ENCODE data around the gene CIDEC.
A peak's percentile ranks its signal among the peaks of the same experiment; 100 is the strongest.

CIDEC gene, protein sequence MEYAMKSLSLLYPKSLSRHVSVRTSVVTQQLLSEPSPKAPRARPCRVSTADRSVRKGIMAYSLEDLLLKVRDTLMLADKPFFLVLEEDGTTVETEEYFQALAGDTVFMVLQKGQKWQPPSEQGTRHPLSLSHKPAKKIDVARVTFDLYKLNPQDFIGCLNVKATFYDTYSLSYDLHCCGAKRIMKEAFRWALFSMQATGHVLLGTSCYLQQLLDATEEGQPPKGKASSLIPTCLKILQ

GRCh38 chr3:9879830-9880549, at the start of gene CIDEC:
CIDEC (minus strand) TSS chr3:9880253; CDS start chr3:9878486, 1,767 bp downstream.
- no peak within 1 kb of the TSS for H3K27ac ChIP-seq (ENCODE audit: low read depth, low read length)
- H3K4me3 ChIP-seq (ENCODE audit: low read depth, low read length), result no peak within 1 kb of the TSS
- H3K36me3 ChIP-seq (ENCODE audit: control insufficient read depth, insufficient read depth, low read length), result no peaks in the 10 kb centered on the region
- H3K27me3 ChIP-seq (ENCODE audit: control insufficient read depth, insufficient read depth, low read length), result no peaks in the 10 kb centered on the region
- H3K4me1 ChIP-seq (ENCODE audit: control insufficient read depth, insufficient read depth, low read length), result peaks cover 22% of the 10 kb centered on the region
- H3K9ac ChIP-seq (ENCODE audit: low read length), result no peak within 1 kb of the TSS
- H3K9me3 ChIP-seq (ENCODE audit: control insufficient read depth, insufficient read depth, low read depth, low read length), result no peaks in the 10 kb centered on the region

DNA sequence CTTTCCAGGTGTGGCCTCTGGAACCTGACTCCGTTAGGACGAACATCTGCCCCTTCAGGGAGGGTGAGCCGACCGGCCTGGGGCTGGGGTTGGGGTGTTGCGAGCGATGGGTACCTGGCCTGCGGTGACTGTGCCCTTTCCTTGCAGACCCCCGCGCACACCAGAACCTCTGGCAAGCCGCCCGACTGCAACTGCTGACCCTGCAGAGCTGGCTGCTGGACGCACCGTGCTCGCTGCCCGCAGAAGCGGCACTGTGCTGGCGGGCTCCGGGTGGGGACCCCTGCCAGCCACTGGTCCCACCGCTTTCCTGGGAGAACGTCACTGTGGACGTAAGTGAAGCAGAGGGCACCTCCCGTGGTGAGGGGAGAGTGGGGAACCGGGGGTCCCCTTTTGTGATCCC, 48.1 kb upstream of the CIDEC start:
- Histone ChIP-seq H3K9me3 (ENCODE audit: control insufficient read depth, insufficient read depth, low read depth, low read length) (0 out of 2 replicates have a peak, but pooled peaks cover 3% of the 10 kb centered on the region), H3K4me3 (ENCODE audit: low read depth, low read length) (no peak overlapping the region), H3K27me3 (ENCODE audit: control insufficient read depth, insufficient read depth, low read length) (no peaks in the 10 kb centered on the region), H3K27ac (ENCODE audit: low read depth, low read length) (no peak overlapping the region), H3K9ac (ENCODE audit: low read length) (no peak overlapping the region), H3K36me3 (ENCODE audit: control insufficient read depth, insufficient read depth, low read length) (peaks cover 12% of the 10 kb centered on the region; the same call in 1 of the 2 replicates), H3K4me1 (ENCODE audit: control insufficient read depth, insufficient read depth, low read length) (no peaks in the 10 kb centered on the region)

DNA sequence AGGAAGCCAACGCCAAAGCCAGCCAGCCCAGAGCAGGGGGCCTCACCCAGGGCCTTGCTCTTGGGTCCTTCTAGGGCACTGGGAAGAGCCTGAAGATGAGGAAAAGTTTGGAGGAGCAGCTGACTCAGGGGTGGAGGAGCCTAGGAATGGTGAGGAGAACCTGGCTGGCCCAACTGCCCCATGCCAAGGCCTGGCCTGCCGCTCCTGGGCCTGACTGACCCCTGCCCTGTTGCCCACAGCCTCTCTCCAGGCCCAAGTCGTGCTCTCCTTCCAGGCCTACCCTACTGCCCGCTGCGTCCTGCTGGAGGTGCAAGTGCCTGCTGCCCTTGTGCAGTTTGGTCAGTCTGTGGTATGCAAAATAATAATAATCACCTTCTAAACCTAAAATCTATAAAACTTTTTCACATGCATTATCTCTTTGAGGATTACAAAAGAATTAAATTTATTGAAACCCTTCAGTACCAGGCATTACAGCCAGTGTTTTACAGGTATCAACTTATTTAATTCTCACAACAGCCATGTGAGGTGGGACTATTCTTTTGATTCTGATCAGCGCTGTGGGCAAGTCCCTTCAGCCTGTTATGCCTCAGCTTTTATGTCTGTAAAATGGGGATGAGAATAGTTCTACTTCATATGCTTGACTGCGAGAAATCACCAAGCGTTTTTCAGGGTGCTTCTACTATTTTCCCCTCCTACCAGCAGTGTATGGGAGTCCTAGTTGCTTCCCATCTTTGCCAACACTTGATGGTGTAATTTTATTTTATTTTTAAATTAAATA, 38.4 kb upstream of the CIDEC start:
- Histone ChIP-seq H3K9me3 (ENCODE audit: control insufficient read depth, insufficient read depth, low read depth, low read length) (no peaks in the 10 kb centered on the region), H3K4me3 (ENCODE audit: low read depth, low read length) (no peak overlapping the region), H3K27me3 (ENCODE audit: control insufficient read depth, insufficient read depth, low read length) (peaks cover 10% of the 10 kb centered on the region), H3K36me3 (ENCODE audit: control insufficient read depth, insufficient read depth, low read length) (no peaks in the 10 kb centered on the region), H3K4me1 (ENCODE audit: control insufficient read depth, insufficient read depth, low read length) (peaks cover 17% of the 10 kb centered on the region), H3K27ac (ENCODE audit: low read depth, low read length) (no peak overlapping the region), H3K9ac (ENCODE audit: low read length) (no peak overlapping the region)

GRCh38 chr3:9917820-9918219, 37.8 kb upstream of the CIDEC start:
- Histone ChIP-seq H3K27me3 (ENCODE audit: control insufficient read depth, insufficient read depth, low read length) (peaks cover 10% of the 10 kb centered on the region), H3K36me3 (ENCODE audit: control insufficient read depth, insufficient read depth, low read length) (no peaks in the 10 kb centered on the region), H3K4me1 (ENCODE audit: control insufficient read depth, insufficient read depth, low read length) (peaks cover 17% of the 10 kb centered on the region), H3K27ac (ENCODE audit: low read depth, low read length) (no peak overlapping the region), H3K4me3 (ENCODE audit: low read depth, low read length) (no peak overlapping the region), H3K9me3 (ENCODE audit: control insufficient read depth, insufficient read depth, low read depth, low read length) (no peaks in the 10 kb centered on the region), H3K9ac (ENCODE audit: low read length) (no peak overlapping the region)

GRCh38 chr3:9916734-9917680, 37.0 kb upstream of the CIDEC start, which contains the start of gene IL17RC:
IL17RC (plus strand) TSS chr3:9917098; CDS start chr3:9917316, 218 bp downstream.
- peaks cover 10% of the 10 kb centered on the region for H3K27me3 ChIP-seq (ENCODE audit: control insufficient read depth, insufficient read depth, low read length)
- peaks cover 6% of the 10 kb centered on the region; the same call in 1 of the 2 replicates for H3K9me3 ChIP-seq (ENCODE audit: control insufficient read depth, insufficient read depth, low read depth, low read length)
- no peak within 1 kb of the TSS for H3K27ac ChIP-seq (ENCODE audit: low read depth, low read length)
- peak within 1 kb of the TSS; percentile 67 for H3K9ac ChIP-seq (ENCODE audit: low read length)
- peaks cover 17% of the 10 kb centered on the region for H3K4me1 ChIP-seq (ENCODE audit: control insufficient read depth, insufficient read depth, low read length)
- no peaks in the 10 kb centered on the region for H3K36me3 ChIP-seq (ENCODE audit: control insufficient read depth, insufficient read depth, low read length)
- H3K4me3 ChIP-seq (ENCODE audit: low read depth, low read length), result peak within 1 kb of the TSS; percentile 81

GRCh38 chr3:9916346-9916733, 36.3 kb upstream of the CIDEC start:
- H3K9me3 ChIP-seq (ENCODE audit: control insufficient read depth, insufficient read depth, low read depth, low read length), result peaks cover 11% of the 10 kb centered on the region
- no peak overlapping the region for H3K27ac ChIP-seq (ENCODE audit: low read depth, low read length)
- H3K27me3 ChIP-seq (ENCODE audit: control insufficient read depth, insufficient read depth, low read length), result peaks cover 10% of the 10 kb centered on the region
- peaks cover 17% of the 10 kb centered on the region for H3K4me1 ChIP-seq (ENCODE audit: control insufficient read depth, insufficient read depth, low read length)
- no peak overlapping the region for H3K9ac ChIP-seq (ENCODE audit: low read length)
- H3K4me3 ChIP-seq (ENCODE audit: low read depth, low read length), result peak overlapping the region; percentile 37
- H3K36me3 ChIP-seq (ENCODE audit: control insufficient read depth, insufficient read depth, low read length), result no peaks in the 10 kb centered on the region

DNA sequence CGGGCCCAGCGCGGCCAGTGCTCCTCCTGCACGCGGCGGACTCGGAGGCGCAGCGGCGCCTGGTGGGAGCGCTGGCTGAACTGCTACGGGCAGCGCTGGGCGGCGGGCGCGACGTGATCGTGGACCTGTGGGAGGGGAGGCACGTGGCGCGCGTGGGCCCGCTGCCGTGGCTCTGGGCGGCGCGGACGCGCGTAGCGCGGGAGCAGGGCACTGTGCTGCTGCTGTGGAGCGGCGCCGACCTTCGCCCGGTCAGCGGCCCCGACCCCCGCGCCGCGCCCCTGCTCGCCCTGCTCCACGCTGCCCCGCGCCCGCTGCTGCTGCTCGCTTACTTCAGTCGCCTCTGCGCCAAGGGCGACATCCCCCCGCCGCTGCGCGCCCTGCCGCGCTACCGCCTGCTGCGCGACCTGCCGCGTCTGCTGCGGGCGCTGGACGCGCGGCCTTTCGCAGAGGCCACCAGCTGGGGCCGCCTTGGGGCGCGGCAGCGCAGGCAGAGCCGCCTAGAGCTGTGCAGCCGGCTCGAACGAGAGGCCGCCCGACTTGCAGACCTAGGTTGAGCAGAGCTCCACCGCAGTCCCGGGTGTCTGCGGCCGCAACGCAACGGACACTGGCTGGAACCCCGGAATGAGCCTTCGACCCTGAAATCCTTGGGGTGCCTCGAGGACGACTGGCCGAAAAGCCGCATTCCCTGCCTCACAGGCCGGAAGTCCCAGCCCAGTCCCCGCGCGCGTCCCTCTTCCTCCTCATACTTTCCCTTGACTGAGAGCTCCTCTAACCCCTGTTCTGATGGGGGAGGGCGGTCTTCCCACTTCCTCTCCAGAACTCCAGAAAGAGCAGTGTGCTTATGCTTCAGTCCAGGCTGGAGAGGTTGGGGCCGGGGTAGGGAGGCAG, 35.4 kb upstream of the CIDEC start:
- H3K9ac ChIP-seq (ENCODE audit: low read length), result peak overlapping the region; percentile 67
- H3K27me3 ChIP-seq (ENCODE audit: control insufficient read depth, insufficient read depth, low read length), result peaks cover 10% of the 10 kb centered on the region
- peaks cover 17% of the 10 kb centered on the region for H3K4me1 ChIP-seq (ENCODE audit: control insufficient read depth, insufficient read depth, low read length)
- H3K27ac ChIP-seq (ENCODE audit: low read depth, low read length), result no peak overlapping the region
- H3K36me3 ChIP-seq (ENCODE audit: control insufficient read depth, insufficient read depth, low read length), result no peaks in the 10 kb centered on the region
- H3K4me3 ChIP-seq (ENCODE audit: low read depth, low read length), result peak overlapping the region; percentile 81
- peaks cover 12% of the 10 kb centered on the region for H3K9me3 ChIP-seq (ENCODE audit: control insufficient read depth, insufficient read depth, low read depth, low read length)

- Histone ChIP-seq H3K4me3 (ENCODE audit: low read depth, low read length) (peak overlapping the region; percentile 81), H3K27ac (ENCODE audit: low read depth, low read length) (no peak overlapping the region), H3K4me1 (ENCODE audit: control insufficient read depth, insufficient read depth, low read length) (peaks cover 17% of the 10 kb centered on the region), H3K27me3 (ENCODE audit: control insufficient read depth, insufficient read depth, low read length) (peaks cover 10% of the 10 kb centered on the region), H3K9me3 (ENCODE audit: control insufficient read depth, insufficient read depth, low read depth, low read length) (peaks cover 12% of the 10 kb centered on the region), H3K9ac (ENCODE audit: low read length) (peak overlapping the region; percentile 67), H3K36me3 (ENCODE audit: control insufficient read depth, insufficient read depth, low read length) (no peaks in the 10 kb centered on the region)
Measured at GRCh38 chr3:9914559-9915253, 34.7 kb upstream of the CIDEC start.

GRCh38 chr3:9914011-9914410, 34.0 kb upstream of the CIDEC start:
- no peak overlapping the region for H3K9ac ChIP-seq (ENCODE audit: low read length)
- H3K36me3 ChIP-seq (ENCODE audit: control insufficient read depth, insufficient read depth, low read length), result no peaks in the 10 kb centered on the region
- H3K4me3 ChIP-seq (ENCODE audit: low read depth, low read length), result no peak overlapping the region
- H3K27ac ChIP-seq (ENCODE audit: low read depth, low read length), result no peak overlapping the region
- peaks cover 10% of the 10 kb centered on the region for H3K27me3 ChIP-seq (ENCODE audit: control insufficient read depth, insufficient read depth, low read length)
- peaks cover 12% of the 10 kb centered on the region for H3K9me3 ChIP-seq (ENCODE audit: control insufficient read depth, insufficient read depth, low read depth, low read length)
- H3K4me1 ChIP-seq (ENCODE audit: control insufficient read depth, insufficient read depth, low read length), result peaks cover 17% of the 10 kb centered on the region

Measured in HUES6 (cell line).